ENCODE measurements around the gene EP400.

Gene EP400

DNA sequence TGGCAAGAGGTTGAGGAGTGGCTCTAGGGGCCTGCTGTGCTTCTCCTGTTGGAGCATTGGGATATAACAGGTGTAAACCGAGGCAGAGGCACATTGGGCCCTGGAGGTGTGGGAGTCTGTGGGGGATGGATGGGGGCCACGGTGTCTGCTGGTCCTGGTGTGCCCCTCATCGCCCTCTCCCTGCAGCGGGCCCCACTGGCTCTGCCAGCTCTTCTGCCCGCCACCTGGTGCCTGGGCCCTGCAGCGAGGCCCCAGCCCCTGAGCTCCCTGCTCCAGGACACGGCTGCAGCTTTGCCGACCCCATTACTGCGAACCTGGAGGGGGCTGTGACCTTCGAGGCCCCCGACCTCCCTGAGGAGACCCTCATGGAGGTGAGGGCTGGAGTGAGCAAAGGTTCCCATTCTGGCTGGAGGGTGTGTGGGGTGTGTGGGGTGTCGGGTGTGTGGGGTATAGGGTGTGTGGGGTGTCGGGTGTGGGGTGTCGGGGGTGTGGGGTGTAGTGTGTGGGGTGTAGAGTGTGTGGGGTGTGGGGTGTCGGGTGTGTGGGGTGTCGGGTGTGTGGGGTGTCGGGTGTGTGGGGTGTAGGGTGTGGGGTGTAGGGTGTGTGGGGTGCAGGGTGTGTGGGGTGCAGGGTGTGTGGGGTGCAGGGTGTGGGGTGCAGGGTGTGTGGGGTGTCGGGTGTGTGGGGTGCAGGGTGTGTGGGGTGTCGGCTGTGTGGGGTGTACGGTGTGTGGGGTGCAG is 31.3 kb upstream of the EP400 start:
- CTCF ChIA-PET = no interaction called here
- POLR2A ChIA-PET = no interaction called here
- no peak for TF ChIP-seq FOXA1 (IDR thresholded peaks at IDR 0.05)
- no peak for TF ChIP-seq SUZ12 (IDR thresholded peaks at IDR 0.05)
- no peak for TF ChIP-seq FOXK2 (IDR thresholded peaks at IDR 0.05)
- no peak for TF ChIP-seq BHLHE40 (IDR thresholded peaks at IDR 0.05; ENCODE audit: borderline replicate concordance)
- no peak for TF ChIP-seq NFRKB (IDR thresholded peaks at IDR 0.05)
- TF ChIP-seq HDGF (IDR thresholded peaks at IDR 0.05; ENCODE audit: borderline replicate concordance) = no peak
- TF ChIP-seq LEF1 (IDR thresholded peaks at IDR 0.05; ENCODE audit: borderline replicate concordance) = no peak
- no peak for TF ChIP-seq ARNT (IDR thresholded peaks at IDR 0.05)
- DNase-seq (ENCODE audit: extremely low spot score) = no peak

DNA sequence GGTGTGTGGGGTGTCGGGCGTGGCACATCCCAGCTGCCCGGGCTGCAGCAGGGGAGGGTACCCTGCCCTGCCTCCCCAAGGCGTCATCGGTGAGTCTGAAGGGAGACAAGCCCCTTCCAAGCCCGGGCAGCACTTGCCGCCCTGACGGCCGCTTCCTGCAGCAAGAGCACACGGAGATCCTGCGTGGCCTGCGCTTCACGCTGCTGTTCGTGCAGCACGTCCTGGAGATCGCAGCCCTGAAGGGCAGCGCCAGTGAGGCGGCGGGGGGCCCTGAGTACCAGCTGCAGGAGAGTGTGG is 30.7 kb upstream of the EP400 start:
- CTCF ChIA-PET = no interaction called here
- POLR2A ChIA-PET = no interaction called here
- DNase-seq (ENCODE audit: extremely low spot score) = no peak
- TF ChIP-seq LEF1 (IDR thresholded peaks at IDR 0.05; ENCODE audit: borderline replicate concordance) = no peak
- no peak for TF ChIP-seq SUZ12 (IDR thresholded peaks at IDR 0.05)
- no peak for TF ChIP-seq SP1 (IDR thresholded peaks at IDR 0.05)
- TF ChIP-seq L3MBTL2 (conservative IDR thresholded peaks at IDR 0.05) = no peak
- no peak for TF ChIP-seq ZNF384 (IDR thresholded peaks at IDR 0.05)
- TF ChIP-seq HDGF (IDR thresholded peaks at IDR 0.05; ENCODE audit: borderline replicate concordance) = no peak
- TF ChIP-seq NFRKB (IDR thresholded peaks at IDR 0.05) = no peak
- no peak for TF ChIP-seq CTBP1 (IDR thresholded peaks at IDR 0.05; ENCODE audit: borderline replicate concordance)
- no peak for TF ChIP-seq FOXA1 (IDR thresholded peaks at IDR 0.05)
- no peak for TF ChIP-seq ELF4 (IDR thresholded peaks at IDR 0.05)
- no peak for TF ChIP-seq FOXK2 (IDR thresholded peaks at IDR 0.05)
- no peak for TF ChIP-seq TARDBP (IDR thresholded peaks at IDR 0.05)
- TF ChIP-seq, protein P1, sequence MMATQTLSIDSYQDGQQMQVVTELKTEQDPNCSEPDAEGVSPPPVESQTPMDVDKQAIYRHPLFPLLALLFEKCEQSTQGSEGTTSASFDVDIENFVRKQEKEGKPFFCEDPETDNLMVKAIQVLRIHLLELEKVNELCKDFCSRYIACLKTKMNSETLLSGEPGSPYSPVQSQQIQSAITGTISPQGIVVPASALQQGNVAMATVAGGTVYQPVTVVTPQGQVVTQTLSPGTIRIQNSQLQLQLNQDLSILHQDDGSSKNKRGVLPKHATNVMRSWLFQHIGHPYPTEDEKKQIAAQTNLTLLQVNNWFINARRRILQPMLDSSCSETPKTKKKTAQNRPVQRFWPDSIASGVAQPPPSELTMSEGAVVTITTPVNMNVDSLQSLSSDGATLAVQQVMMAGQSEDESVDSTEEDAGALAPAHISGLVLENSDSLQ (IDR thresholded peaks at IDR 0.05) = no peak
- TF ChIP-seq BHLHE40 (IDR thresholded peaks at IDR 0.05; ENCODE audit: borderline replicate concordance) = no peak
- no peak for TF ChIP-seq ARNT (IDR thresholded peaks at IDR 0.05)
- no peak for TF ChIP-seq FOXM1 (IDR thresholded peaks at IDR 0.05; ENCODE audit: borderline replicate concordance)

DNA sequence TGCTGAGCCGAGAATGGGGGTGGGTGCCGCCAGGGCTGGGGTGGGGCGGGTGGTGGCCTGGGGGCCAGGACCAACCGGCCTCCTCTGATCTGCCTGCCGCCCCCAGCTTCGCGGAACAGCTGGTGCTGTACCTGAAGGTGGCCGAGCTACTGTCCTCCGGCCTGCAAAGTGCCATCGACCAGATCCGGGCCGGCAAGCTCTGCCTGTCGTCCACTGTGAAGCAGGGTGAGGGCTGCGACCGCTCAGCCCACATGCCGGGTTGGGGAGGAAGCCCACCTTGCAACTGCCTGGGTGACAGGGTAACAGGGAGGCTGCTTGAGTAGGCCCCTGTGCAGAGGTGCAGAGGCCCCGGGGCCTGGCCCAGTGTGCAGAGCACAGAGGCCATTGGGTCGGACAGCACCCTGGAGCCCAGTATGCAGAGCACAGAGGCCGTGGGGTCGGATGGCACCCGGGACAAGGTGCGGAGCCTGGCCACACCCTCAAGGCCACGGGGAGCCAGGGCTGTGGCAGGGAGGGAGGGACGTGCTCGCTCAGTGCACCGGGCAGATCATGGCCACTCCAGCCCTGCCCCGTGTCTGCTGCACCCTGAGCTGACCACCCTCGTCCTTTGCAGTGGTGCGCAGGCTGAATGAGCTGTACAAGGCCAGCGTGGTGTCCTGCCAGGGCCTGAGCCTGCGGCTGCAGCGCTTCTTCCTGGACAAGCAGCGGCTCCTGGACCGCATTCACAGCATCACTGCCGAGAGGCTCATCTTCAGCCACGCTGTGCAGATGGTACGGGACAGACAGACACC is 30.2 kb upstream of the EP400 start:
- no peak for DNase-seq (ENCODE audit: extremely low spot score)
- CTCF ChIA-PET = no interaction called here
- POLR2A ChIA-PET = no interaction called here
- TF ChIP-seq SUZ12 (IDR thresholded peaks at IDR 0.05) (no peak), TARDBP (IDR thresholded peaks at IDR 0.05) (no peak), ARNT (IDR thresholded peaks at IDR 0.05) (no peak), L3MBTL2 (conservative IDR thresholded peaks at IDR 0.05) (no peak), ELF4 (IDR thresholded peaks at IDR 0.05) (no peak)
- TF ChIP-seq, protein P1 (IDR thresholded peaks at IDR 0.05) = no peak

DNA sequence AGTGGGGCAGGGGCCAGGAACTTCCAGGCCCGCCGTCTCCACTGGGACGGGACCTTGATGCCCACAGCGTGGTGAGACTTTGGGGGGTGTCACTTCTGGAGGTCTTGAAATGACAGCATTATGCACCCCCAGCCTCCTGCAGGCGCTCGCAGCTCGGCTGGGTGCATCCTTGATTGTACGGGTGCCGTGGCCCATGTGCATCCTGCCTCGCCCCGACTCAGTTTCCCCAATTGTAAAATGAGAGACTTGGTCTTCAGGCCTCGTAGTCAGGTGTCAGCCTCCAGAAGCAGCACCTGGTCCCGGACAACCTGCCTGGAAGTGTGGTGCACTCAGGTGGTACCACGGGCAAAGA is 29.6 kb upstream of the EP400 start:
- DNase-seq (ENCODE audit: extremely low spot score) = no peak
- ChIA-PET CTCF (no interaction called here), POLR2A (no interaction called here)
- TF ChIP-seq BHLHE40 (IDR thresholded peaks at IDR 0.05; ENCODE audit: borderline replicate concordance) (no peak), TARDBP (IDR thresholded peaks at IDR 0.05) (no peak), L3MBTL2 (conservative IDR thresholded peaks at IDR 0.05) (no peak), ARNT (IDR thresholded peaks at IDR 0.05) (no peak), NFRKB (IDR thresholded peaks at IDR 0.05) (no peak)

DNA sequence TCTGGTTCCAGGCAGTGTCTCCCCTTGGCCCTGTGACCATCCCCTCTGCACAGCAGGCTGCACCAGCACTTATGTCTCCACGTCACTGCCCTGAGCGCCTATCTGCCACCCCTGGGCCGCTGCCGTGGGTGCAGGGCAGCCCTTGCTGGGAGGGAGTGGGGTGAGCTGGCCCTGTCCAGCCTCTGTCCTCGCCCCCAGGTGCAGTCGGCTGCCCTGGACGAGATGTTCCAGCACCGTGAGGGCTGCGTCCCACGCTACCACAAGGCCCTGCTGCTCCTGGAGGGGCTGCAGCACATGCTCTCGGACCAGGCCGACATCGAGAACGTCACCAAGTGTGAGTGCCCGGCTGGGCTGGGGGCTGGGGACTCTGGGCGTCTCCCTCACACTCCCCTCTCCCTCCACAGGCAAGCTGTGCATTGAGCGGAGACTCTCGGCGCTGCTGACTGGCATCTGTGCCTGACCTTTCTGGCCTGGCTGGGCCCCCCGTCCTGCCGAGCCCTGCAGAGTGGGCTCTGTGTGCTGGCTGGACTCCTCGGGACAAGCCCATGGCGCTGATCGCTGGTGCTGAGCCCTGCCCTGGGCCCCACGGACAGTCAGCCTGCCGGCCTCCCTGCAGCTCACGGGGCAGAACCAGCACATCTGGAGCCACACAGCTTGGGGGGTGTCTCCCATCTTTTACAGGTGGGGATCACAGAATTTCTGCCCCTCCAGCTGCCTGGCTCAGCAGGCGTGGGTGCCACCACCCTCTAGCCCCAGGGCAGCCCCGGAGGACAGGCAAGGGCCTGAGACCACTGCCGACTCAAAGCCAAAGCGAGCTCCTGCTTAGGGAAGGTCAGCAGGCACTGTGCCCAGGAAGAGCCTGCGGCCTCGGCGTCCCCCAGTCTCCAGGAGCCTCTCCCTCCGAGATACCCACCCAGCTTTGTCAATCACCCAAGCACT is 28.6 kb upstream of the EP400 start:
- TF ChIP-seq L3MBTL2 (conservative IDR thresholded peaks at IDR 0.05) (no peak), HDGF (IDR thresholded peaks at IDR 0.05; ENCODE audit: borderline replicate concordance) (no peak), ZNF384 (IDR thresholded peaks at IDR 0.05) (no peak), SP1 (IDR thresholded peaks at IDR 0.05) (no peak), FOXA1 (IDR thresholded peaks at IDR 0.05) (no peak), TARDBP (IDR thresholded peaks at IDR 0.05) (no peak), BHLHE40 (IDR thresholded peaks at IDR 0.05; ENCODE audit: borderline replicate concordance) (no peak), FOXK2 (IDR thresholded peaks at IDR 0.05) (no peak), LEF1 (IDR thresholded peaks at IDR 0.05; ENCODE audit: borderline replicate concordance) (no peak), CTBP1 (IDR thresholded peaks at IDR 0.05; ENCODE audit: borderline replicate concordance) (no peak), ARNT (IDR thresholded peaks at IDR 0.05) (no peak), SUZ12 (IDR thresholded peaks at IDR 0.05) (no peak), ELF4 (IDR thresholded peaks at IDR 0.05) (no peak), FOXM1 (IDR thresholded peaks at IDR 0.05; ENCODE audit: borderline replicate concordance) (no peak), NFRKB (IDR thresholded peaks at IDR 0.05) (no peak)
- TF ChIP-seq, protein P1 (IDR thresholded peaks at IDR 0.05) = no peak
- DNase-seq (ENCODE audit: extremely low spot score) = no peak
- CTCF ChIA-PET = no interaction called here
- POLR2A ChIA-PET = no interaction called here
